ENCODE measurements around the gene NXNL1. TPM values are rescaled to one million over a fixed set of nuclear protein-coding genes. Genes with fewer than 3 reads are reported as not detected.
A peak's percentile ranks its signal among the peaks of the same experiment; 100 is the strongest.

Gene NXNL1
- total and polyA plus RNA-seq, 9 of the 15 experiments (the other 6 are each of a cell fraction or from before 2014, with no cell fraction given): not detected

DNA sequence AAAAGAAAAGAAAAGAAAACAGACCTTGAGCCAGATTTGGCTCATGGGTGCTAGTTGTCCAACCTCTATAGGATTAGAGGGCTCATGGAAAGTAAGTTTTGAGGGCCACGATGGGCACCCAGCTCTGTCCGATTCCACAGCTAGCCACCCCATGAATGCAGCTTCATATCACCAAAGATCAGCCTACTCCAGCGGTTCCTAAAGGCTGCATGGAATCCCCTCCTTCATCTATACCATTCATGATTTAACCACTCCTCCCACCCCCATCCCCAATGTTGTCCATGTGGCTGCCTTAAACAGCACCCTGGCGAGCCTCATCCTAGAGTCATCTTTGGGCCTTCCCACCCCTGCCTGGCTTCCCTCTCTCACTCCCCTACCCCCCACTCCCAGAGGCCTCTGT lies 38.8 kb downstream of the NXNL1 start:
- CTCF ChIA-PET (ENCODE audit: low intra/inter-chr PET ratio): no interaction called here
- FAIRE-seq: no peak

DNA sequence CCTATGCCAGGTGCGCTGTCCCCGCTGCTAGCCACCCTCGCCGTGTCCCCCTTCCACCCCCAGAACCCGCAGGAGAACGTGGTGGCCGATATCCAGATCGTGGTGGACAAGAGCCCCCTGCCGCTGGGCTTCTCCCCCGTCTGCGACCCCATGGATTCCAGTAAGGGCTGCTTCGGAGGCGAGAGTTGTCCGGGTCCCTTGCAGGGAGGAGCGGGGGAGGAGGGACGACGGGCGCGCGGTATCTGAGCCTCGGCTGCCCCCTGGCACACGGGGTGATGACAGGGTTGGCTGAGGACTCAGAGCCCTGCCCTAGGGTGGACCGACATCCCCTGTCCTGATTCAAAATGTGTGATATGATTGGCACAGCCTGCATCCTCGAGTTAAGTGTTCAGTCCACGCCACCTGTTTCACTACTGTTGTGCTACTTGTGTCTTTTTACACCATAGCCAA lies 40.2 kb downstream of the NXNL1 start:
- BruUV-seq (replicated peaks): no TSS peak
- POLR2A ChIA-PET: interaction anchor here (0.6 to 1.3 kb wide), 2 partner anchors 23 to 46 kb away, joined by 3 read pairs; no protein-coding TSS in a partner anchor
- FAIRE-seq (peak; percentile 11), DNase-seq (ENCODE audit: extremely low read depth in 1 of 4, low spot score in 3 of 4) (peak; percentile 31 to 43 (median 34)), ATAC-seq (no peak; the same call in 2 of the 3 replicates)
- in situ Hi-C loops (cut with MboI) (no loop called here), intact Hi-C loops (cut with micrococcal nuclease) (no loop called here)
- peaks cover 4% of the 10 kb centered on the region; the same call in 1 of the 3 replicates for H3K36me3 ChIP-seq (ENCODE audit: control insufficient read depth, insufficient read depth, low read length)
- peak overlapping the region; percentile 70 for H3K4me3 ChIP-seq
- H3K4me2 ChIP-seq (ENCODE audit: insufficient read depth, low read length): peak overlapping the region; percentile 87
- no peaks in the 10 kb centered on the region for H3K9me3 ChIP-seq (replicated peaks; ENCODE audit: control insufficient read depth, insufficient read depth, low read depth, low read length)
- H3K9me1 ChIP-seq (ENCODE audit: control insufficient read depth, insufficient read depth, low read length): no peaks in the 10 kb centered on the region
- 8% methylated on average over 20 of the region's 25 CpGs for WGBS (ENCODE audit: insufficient coverage, low coverage, missing lambda C conversion rate)
- H3K79me2 ChIP-seq (ENCODE audit: control insufficient read depth, insufficient read depth, low read length): peaks cover 6% of the 10 kb centered on the region; the same call in 2 of the 3 replicates
- H4K20me1 ChIP-seq (replicated peaks; ENCODE audit: control insufficient read depth, insufficient read depth, low read length): no peaks in the 10 kb centered on the region
- peak overlapping the region; percentile 71 to 95 for H3K9ac ChIP-seq (ENCODE audit: insufficient read depth in 1 of 2, low read depth in 2 of 2, low read length in 2 of 2)
- peak overlapping the region; percentile 88 for H2AFZ ChIP-seq (ENCODE audit: low read depth, low read length)
- CTCF ChIA-PET (ENCODE audit: low intra/inter-chr PET ratio): interaction anchor here (1.9 kb wide), 1 partner anchor 26 kb away, joined by 10 read pairs; the partner anchor contains the start of gene CCDC194
- H3K27ac ChIP-seq (ENCODE audit: extremely low read depth, low read depth, low read length): peak overlapping the region; percentile 46; the same call in 1 of the 3 replicates
- H3K4me1 ChIP-seq (replicated peaks in 1 of 2; ENCODE audit: control insufficient read depth in 2 of 2, insufficient read depth in 2 of 2, low read length in 2 of 2): peaks cover 9 to 33% of the 10 kb centered on the region in 2 experiments; a peak in 3 of 5 replicates
- no peaks in the 10 kb centered on the region for H3K27me3 ChIP-seq (ENCODE audit: control insufficient read depth in 2 of 2, insufficient read depth in 2 of 2, low read length in 2 of 2)
- TF ChIP-seq, protein P1, sequence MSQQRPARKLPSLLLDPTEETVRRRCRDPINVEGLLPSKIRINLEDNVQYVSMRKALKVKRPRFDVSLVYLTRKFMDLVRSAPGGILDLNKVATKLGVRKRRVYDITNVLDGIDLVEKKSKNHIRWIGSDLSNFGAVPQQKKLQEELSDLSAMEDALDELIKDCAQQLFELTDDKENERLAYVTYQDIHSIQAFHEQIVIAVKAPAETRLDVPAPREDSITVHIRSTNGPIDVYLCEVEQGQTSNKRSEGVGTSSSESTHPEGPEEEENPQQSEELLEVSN (IDR thresholded peaks at IDR 0.05; ENCODE audit: borderline replicate concordance in 1 of 2, extremely low read depth in 1 of 2, insufficient read depth in 1 of 2, insufficient read length in 1 of 2, low read depth in 1 of 2, low read length in 1 of 2, poor library complexity in 1 of 2, severe bottlenecking in 1 of 2): peak; percentile 38 to 59
- no peak for TF ChIP-seq NR2F6 (CRISPR knock-in tag; IDR thresholded peaks at IDR 0.05)
- TF ChIP-seq, protein P2, sequence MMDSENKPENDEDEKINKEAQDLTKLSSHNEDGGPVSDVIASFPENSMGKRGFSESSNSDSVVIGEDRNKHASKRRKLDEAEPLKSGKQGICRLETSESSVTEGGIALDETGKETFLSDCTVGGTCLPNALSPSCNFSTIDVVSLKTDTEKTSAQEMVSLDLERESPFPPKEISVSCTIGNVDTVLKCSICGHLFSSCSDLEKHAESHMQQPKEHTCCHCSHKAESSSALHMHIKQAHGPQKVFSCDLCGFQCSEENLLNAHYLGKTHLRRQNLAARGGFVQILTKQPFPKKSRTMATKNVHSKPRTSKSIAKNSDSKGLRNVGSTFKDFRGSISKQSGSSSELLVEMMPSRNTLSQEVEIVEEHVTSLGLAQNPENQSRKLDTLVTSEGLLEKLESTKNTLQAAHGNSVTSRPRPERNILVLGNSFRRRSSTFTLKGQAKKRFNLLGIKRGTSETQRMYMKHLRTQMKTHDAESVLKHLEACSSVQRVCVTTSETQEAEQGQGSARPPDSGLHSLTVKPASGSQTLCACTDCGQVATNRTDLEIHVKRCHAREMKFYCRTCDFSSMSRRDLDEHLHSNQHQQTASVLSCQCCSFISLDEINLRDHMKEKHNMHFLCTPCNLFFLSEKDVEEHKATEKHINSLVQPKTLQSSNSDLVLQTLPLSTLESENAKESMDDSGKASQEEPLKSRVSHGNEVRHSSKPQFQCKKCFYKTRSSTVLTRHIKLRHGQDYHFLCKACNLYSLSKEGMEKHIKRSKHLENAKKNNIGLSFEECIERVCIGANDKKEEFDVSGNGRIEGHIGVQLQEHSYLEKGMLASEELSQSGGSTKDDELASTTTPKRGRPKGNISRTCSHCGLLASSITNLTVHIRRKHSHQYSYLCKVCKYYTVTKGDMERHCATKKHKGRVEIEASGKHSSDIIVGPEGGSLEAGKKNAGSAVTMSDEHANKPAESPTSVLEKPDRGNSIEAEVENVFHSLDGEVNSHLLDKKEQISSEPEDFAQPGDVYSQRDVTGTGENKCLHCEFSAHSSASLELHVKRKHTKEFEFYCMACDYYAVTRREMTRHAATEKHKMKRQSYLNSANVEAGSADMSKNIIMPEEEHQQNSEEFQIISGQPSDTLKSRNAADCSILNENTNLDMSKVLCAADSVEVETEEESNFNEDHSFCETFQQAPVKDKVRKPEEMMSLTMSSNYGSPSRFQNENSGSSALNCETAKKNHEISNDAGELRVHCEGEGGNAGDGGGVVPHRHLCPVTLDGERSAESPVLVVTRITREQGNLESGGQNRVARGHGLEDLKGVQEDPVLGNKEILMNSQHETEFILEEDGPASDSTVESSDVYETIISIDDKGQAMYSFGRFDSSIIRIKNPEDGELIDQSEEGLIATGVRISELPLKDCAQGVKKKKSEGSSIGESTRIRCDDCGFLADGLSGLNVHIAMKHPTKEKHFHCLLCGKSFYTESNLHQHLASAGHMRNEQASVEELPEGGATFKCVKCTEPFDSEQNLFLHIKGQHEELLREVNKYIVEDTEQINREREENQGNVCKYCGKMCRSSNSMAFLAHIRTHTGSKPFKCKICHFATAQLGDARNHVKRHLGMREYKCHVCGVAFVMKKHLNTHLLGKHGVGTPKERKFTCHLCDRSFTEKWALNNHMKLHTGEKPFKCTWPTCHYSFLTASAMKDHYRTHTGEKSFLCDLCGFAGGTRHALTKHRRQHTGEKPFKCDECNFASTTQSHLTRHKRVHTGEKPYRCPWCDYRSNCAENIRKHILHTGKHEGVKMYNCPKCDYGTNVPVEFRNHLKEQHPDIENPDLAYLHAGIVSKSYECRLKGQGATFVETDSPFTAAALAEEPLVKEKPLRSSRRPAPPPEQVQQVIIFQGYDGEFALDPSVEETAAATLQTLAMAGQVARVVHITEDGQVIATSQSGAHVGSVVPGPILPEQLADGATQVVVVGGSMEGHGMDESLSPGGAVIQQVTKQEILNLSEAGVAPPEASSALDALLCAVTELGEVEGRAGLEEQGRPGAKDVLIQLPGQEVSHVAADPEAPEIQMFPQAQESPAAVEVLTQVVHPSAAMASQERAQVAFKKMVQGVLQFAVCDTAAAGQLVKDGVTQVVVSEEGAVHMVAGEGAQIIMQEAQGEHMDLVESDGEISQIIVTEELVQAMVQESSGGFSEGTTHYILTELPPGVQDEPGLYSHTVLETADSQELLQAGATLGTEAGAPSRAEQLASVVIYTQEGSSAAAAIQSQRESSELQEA (IDR thresholded peaks at IDR 0.05; ENCODE audit: low read depth): no peak

More for the DNA sequence above, 38.8 kb downstream of the NXNL1 start:
- WGBS (ENCODE audit: insufficient coverage, low coverage, missing lambda C conversion rate): 89% methylated on average over 3 of the region's 4 CpGs
- intact Hi-C loops (cut with micrococcal nuclease) (no loop called here), in situ Hi-C loops (cut with MboI) (no loop called here)
- no TSS peak for BruUV-seq (replicated peaks)
- no peaks in the 10 kb centered on the region for H3K9me1 ChIP-seq (ENCODE audit: control insufficient read depth, insufficient read depth, low read length)
- ATAC-seq (no peak), DNase-seq (ENCODE audit: extremely low read depth in 1 of 4, low spot score in 3 of 4) (no peak)
- H4K20me1 ChIP-seq (replicated peaks; ENCODE audit: control insufficient read depth, insufficient read depth, low read length): no peaks in the 10 kb centered on the region
- no peak overlapping the region for H3K27ac ChIP-seq (ENCODE audit: extremely low read depth, low read depth, low read length)
- no peaks in the 10 kb centered on the region for H3K9me3 ChIP-seq (replicated peaks; ENCODE audit: control insufficient read depth, insufficient read depth, low read depth, low read length)
- peaks cover 9 to 34% of the 10 kb centered on the region in 2 experiments; a peak in 3 of 5 replicates for H3K4me1 ChIP-seq (replicated peaks in 1 of 2; ENCODE audit: control insufficient read depth in 2 of 2, insufficient read depth in 2 of 2, low read length in 2 of 2)
- H2AFZ ChIP-seq (ENCODE audit: low read depth, low read length): no peak overlapping the region
- TF ChIP-seq RBM25 (IDR thresholded peaks at IDR 0.05; ENCODE audit: low read depth, low read length, severe bottlenecking) (peak; percentile 56), KDM1A (IDR thresholded peaks at IDR 0.05) (peak in 1 of 2 experiments; percentile 29; a peak in 1 of 4 replicates), RBM14 (IDR thresholded peaks at IDR 0.05; ENCODE audit: borderline replicate concordance, insufficient read depth, low read depth, low read length) (no peak)
- peaks cover 6% of the 10 kb centered on the region; the same call in 2 of the 3 replicates for H3K79me2 ChIP-seq (ENCODE audit: control insufficient read depth, insufficient read depth, low read length)
- peak overlapping the region in 1 of 2 experiments; percentile 66; a peak in 2 of 4 replicates for H3K9ac ChIP-seq (ENCODE audit: insufficient read depth in 1 of 2, low read depth in 2 of 2, low read length in 2 of 2)
- H3K4me2 ChIP-seq (ENCODE audit: insufficient read depth, low read length): no peak overlapping the region
- H3K36me3 ChIP-seq (ENCODE audit: control insufficient read depth, insufficient read depth, low read length): 0 out of 3 replicates have a peak, but pooled peaks cover 4% of the 10 kb centered on the region
- no peaks in the 10 kb centered on the region for H3K27me3 ChIP-seq (ENCODE audit: control insufficient read depth in 2 of 2, insufficient read depth in 2 of 2, low read length in 2 of 2)
- POLR2A ChIA-PET: interaction anchor here (0.8 kb wide), 1 partner anchor 162 kb away, joined by 3 read pairs; no protein-coding TSS in a partner anchor
- H3K4me3 ChIP-seq: no peak overlapping the region
